Kidney (tissue), 14 donors: Measurements from ENCODE around the gene RASGRF1. TPM values are rescaled to one million over a fixed set of nuclear protein-coding genes. Genes with fewer than 3 reads are reported as not detected.
A peak's percentile ranks its signal among the peaks of the same experiment; 100 is the strongest.

Source experiments
- DNase-seq, 5 donors: peaks; one replicate each; pipeline ENCODE4 v3.0.0-alpha.2; 2013 to 2020
- FAIRE-seq: peaks from 2 replicates; lab custom pipeline; 2012; peaks lifted over from hg19 to GRCh38; lab: Jason Lieb, UNC
- H3K27ac ChIP-seq, 2 donors: one replicate each; pipeline ENCODE4 v1.7.0; 2013; ENCODE audit warnings: low read depth in 2 of 2, low read length in 2 of 2, inconsistent platforms in 1 of 2
- H3K27me3 ChIP-seq: one replicate; pipeline ENCODE4 v1.7.1; 2013; ENCODE audit warnings: low read length, inconsistent platforms; ENCODE audit not compliant: control insufficient read depth, insufficient read depth
- H3K36me3 ChIP-seq, 3 donors: one replicate each; pipeline versions ENCODE4 v1.7.0 to v1.7.1; 2013; ENCODE audit warnings: low read length in 3 of 3, control low read depth in 1 of 3, inconsistent platforms in 1 of 3; ENCODE audit not compliant: insufficient read depth in 3 of 3, control insufficient read depth in 2 of 3
- H3K4me1 ChIP-seq, 3 donors: one replicate each; pipeline versions ENCODE4 v1.7.0 to v1.7.1; 2013; ENCODE audit warnings: low read length in 3 of 3, inconsistent platforms in 1 of 3, low read depth in 1 of 3; ENCODE audit not compliant: control insufficient read depth in 2 of 3, insufficient read depth in 2 of 3
- H3K4me3 ChIP-seq, 3 donors: one replicate each; pipeline versions ENCODE4 v1.7.0 to v1.8.1; 2013; ENCODE audit warnings: low read length in 3 of 3, control low read depth in 1 of 3, inconsistent platforms in 1 of 3
- H3K9ac ChIP-seq, 3 donors: one replicate each; pipeline versions ENCODE4 v1.7.0 to v1.7.1; 2013; ENCODE audit warnings: low read length in 3 of 3, control low read depth in 1 of 3, inconsistent platforms in 1 of 3
- H3K9me3 ChIP-seq, 3 donors: one replicate each; pipeline versions ENCODE4 v1.7.0 to v1.7.1; 2013; ENCODE audit warnings: low read length in 3 of 3, control low read depth in 1 of 3, inconsistent platforms in 1 of 3; ENCODE audit not compliant: control insufficient read depth in 2 of 3, insufficient read depth in 1 of 3
- intact Hi-C: fragments of 100-400 bp; cut with DNase I; formaldehyde crosslinking; loops from one replicate; pipeline ENCODE4 v1.11.1; 2022
- polyA plus RNA-seq: library from polyadenylated mRNA; stranded (reverse); fragments of 350-450 nt; fragmentation: Illumina TruSeq; extraction: RNeasy Lipid Tissue Mini Kit (QIAGEN cat#74804); gene quantifications from one replicate; pipeline ENCODE4 v1.2.3, GENCODE V29; 2014; ENCODE audit warnings: low read depth, low replicate concordance; ENCODE audit not compliant: insufficient read depth
- total RNA-seq: library from RNA; stranded (reverse); fragmentation: NEBNext Ultra II Directional; extraction: Animal tissue kit (Norgen Biotek cat#: 25700); gene quantifications from one replicate; pipeline ENCODE4 v1.2.1, GENCODE V29; 2021
- TF ChIP-seq, protein P1 (sequence below): IDR thresholded peaks from 3 replicates; pipeline ENCODE4 v1.5.1; 2012; ENCODE audit warnings: mild to moderate bottlenecking, moderate library complexity, borderline replicate concordance; ENCODE audit not compliant: insufficient read depth; ENCODE audit errors: extremely low read depth
- donor health status: control.
- donor health status: control.
- donor health status: control.
- donor health status: control.
- donor health status: control.
- donor health status: DM: yes; HTN: yes; CAD: no.
- donor health status: Normal renal cell carcinoma (clear cell type).

Gene RASGRF1
- total and polyA plus RNA-seq, 2 donors from 2014 or later: 0.98 to 4.2 TPM

DNA sequence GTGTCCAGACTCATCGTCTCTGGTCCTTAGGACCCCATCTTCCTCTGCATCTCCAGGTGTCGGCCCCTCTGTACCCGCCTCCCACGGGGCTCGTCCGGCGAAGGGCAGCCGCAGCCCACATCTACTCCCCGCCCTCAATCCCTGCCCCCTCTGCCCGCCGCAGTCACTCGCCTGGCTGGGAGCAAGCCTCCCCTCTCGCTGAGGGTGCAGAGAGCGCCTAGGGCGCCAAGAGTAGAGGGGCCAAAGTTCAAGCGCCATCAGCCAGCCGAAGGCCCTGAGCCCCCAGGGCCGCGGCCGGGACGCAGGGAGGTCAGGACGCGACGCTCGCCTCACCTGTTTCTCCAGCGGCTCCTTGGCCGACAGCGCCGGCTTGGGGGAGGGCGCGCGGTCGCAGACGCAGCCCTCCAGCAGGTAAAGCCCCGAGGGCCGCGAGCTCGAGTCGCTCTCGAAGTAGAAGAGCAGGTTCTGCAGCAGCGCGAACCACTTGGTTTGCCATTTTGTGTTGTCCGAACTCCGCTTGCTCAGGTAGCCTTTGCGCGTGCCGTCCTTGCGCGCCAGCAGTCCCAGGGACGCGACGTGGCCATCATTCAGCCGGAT, 592 bp downstream of the RASGRF1 start:
- no peak overlapping the region for H3K27ac ChIP-seq
- H3K27me3 ChIP-seq: peaks cover 29% of the 10 kb centered on the region
- TF ChIP-seq, protein P1, sequence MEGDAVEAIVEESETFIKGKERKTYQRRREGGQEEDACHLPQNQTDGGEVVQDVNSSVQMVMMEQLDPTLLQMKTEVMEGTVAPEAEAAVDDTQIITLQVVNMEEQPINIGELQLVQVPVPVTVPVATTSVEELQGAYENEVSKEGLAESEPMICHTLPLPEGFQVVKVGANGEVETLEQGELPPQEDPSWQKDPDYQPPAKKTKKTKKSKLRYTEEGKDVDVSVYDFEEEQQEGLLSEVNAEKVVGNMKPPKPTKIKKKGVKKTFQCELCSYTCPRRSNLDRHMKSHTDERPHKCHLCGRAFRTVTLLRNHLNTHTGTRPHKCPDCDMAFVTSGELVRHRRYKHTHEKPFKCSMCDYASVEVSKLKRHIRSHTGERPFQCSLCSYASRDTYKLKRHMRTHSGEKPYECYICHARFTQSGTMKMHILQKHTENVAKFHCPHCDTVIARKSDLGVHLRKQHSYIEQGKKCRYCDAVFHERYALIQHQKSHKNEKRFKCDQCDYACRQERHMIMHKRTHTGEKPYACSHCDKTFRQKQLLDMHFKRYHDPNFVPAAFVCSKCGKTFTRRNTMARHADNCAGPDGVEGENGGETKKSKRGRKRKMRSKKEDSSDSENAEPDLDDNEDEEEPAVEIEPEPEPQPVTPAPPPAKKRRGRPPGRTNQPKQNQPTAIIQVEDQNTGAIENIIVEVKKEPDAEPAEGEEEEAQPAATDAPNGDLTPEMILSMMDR: no peak
- no peak for FAIRE-seq
- H3K9me3 ChIP-seq: no peaks in the 10 kb centered on the region
- H3K4me1 ChIP-seq: peaks cover 0 to 7% (median 0%) of the 10 kb centered on the region in 3 donors
- no peaks in the 10 kb centered on the region for H3K36me3 ChIP-seq
- intact Hi-C loops: no loop called here
- DNase-seq: peak in 3 of 5 donors; percentile 26 to 47 (median 37)
- peak overlapping the region in 1 of 3 donors; percentile 25 for H3K4me3 ChIP-seq
- no peak overlapping the region for H3K9ac ChIP-seq

DNA sequence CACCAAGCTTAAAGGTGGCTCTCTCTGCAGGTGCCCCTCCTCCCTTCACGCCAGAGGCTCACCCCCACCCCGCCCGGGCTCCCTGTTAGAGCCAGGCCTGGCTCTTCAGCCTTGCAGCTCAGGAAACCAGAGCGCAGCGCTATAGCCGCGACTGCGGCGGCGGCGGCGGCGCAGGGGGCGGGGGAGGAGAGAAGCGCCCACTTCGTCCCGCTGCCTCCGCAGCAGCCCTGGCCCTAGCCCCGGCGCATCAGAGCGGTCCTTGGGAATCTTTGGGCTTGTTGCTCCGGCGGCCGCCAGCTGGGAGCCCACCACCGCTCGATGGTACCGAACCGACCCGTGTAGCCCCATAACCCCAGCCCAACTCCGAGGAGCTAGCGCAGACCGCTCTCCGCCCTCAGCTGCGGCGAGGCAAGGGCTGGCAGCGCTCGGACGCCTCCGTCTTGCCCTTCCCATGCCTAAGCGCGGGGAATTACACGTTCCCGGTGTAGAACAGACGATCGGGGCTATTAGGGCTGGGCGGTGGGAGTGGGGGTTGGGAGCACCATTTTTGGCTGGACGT, 1.2 kb downstream of the RASGRF1 start:
- H3K9ac ChIP-seq: no peak overlapping the region
- H3K27ac ChIP-seq: no peak overlapping the region
- intact Hi-C loops: no loop called here
- FAIRE-seq: no peak
- TF ChIP-seq, protein P1: no peak
- peak in 4 of 5 donors; percentile 31 to 42 (median 34) for DNase-seq
- H3K27me3 ChIP-seq: peaks cover 29% of the 10 kb centered on the region
- no peak overlapping the region for H3K4me3 ChIP-seq
- H3K4me1 ChIP-seq: peaks cover 0 to 7% (median 0%) of the 10 kb centered on the region in 3 donors
- H3K36me3 ChIP-seq: no peaks in the 10 kb centered on the region
- no peaks in the 10 kb centered on the region for H3K9me3 ChIP-seq

DNA sequence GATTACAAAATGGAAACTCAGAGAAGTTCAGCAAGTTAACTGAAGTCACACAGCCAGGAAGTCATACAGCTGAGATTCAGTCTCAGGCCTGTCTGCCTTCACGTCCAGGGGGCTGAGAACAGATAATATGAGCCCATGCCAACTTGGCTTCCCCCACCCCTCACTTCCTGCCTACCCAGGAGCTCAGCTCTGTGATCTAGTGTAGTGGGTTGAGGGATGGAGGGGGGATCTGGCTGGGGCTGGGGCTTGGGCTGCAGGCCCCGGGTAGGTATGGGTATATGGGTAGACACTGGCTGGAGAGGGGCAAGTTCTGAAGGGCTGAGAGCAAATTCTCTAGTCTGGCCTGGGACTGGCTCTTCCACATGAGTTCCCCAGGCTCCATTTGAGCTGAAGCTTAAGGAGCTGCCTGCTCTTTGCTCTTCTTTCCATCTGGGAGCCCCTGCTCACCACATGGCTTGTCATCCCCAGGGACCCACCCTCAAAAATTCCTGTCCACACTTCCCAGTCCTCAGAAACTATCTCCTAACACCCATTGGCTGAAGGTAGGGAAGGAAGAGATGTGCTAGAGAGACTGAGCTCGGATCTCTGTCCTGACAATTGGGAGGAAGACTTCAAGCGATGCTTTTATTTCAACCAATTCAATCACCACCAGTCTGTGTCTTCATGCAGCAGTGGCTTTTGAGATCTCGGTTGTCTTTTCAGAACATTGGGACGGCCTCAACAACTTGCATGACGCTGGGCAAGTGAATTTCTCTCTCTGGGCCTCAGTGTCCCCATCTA, 2.0 kb downstream of the RASGRF1 start:
- intact Hi-C loops: no loop called here

More for the DNA sequence above, 2.0 kb downstream of the RASGRF1 start:
- Histone ChIP-seq H3K4me3 (no peak overlapping the region), H3K27me3 (peaks cover 29% of the 10 kb centered on the region), H3K9ac (no peak overlapping the region), H3K9me3 (no peaks in the 10 kb centered on the region), H3K4me1 (peaks cover 0 to 7% (median 0%) of the 10 kb centered on the region in 3 donors), H3K27ac (no peak overlapping the region), H3K36me3 (no peaks in the 10 kb centered on the region)
- peak in 1 of 5 donors; percentile 6 for DNase-seq
- TF ChIP-seq, protein P1: no peak
- no peak for FAIRE-seq
